ENCODE measurements around the gene FOXB2.

The FOXB2 gene

DNA sequence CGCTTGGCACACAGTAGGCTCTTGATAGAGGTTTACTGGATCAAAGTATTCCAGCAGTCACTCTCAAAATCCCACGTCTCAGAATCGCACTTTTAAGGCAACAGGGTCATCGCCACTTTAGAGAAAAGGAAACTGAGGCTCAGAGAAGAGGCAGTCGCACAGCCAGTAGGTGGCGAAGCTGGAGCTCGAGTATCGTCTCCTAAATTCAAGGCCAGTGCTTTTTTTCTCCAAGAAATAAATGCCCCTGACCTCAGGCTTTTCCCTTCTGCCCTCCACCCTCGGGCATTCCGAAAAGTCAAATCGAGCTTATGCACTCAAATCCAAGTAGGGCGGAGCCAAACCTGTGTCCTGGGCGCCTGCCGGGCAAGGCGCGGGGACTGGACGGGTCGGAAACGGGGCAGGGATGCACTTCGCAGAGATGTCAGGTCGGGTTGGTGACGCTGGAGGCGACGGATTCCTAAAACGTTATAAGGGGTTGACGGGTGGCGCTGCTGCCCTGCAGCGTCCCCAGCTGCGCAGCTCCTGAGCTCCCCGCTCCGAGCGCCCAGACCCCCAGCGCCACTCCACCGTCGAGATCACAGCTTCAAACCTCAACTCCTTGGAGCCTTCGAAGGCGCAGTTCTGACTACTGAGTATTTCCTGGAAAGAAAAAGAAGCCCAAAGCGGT, 4.7 kb upstream of the FOXB2 start:
- Histone ChIP-seq H3K4me2 (ENCODE audit: low read length) (no peak overlapping the region), H3K27ac (no peak overlapping the region), H3K4me1 (no peaks in the 10 kb centered on the region), H3K27me3 (ENCODE audit: control insufficient read depth, insufficient read depth, low read length) (peaks cover 31% of the 10 kb centered on the region), H3K79me2 (no peaks in the 10 kb centered on the region), H3K9ac (no peak overlapping the region), H3K4me3 (ENCODE audit: low read depth, low read length) (no peak overlapping the region), H2AFZ (no peak overlapping the region), H3K9me3 (ENCODE audit: control insufficient read depth, low read length) (no peaks in the 10 kb centered on the region), H3K36me3 (ENCODE audit: control insufficient read depth, insufficient read depth, low read length) (no peaks in the 10 kb centered on the region)
- no peak for TF ChIP-seq CTCF (IDR thresholded peaks at IDR 0.05)

- no peak for TF ChIP-seq CTCF (IDR thresholded peaks at IDR 0.05)
- Histone ChIP-seq H3K36me3 (ENCODE audit: control insufficient read depth, insufficient read depth, low read length) (no peaks in the 10 kb centered on the region), H3K27me3 (ENCODE audit: control insufficient read depth, insufficient read depth, low read length) (peaks cover 31% of the 10 kb centered on the region), H3K4me1 (no peaks in the 10 kb centered on the region), H3K9ac (no peak overlapping the region), H3K27ac (no peak overlapping the region), H3K79me2 (no peaks in the 10 kb centered on the region), H2AFZ (no peak overlapping the region), H3K4me3 (ENCODE audit: low read depth, low read length) (no peak overlapping the region), H3K4me2 (ENCODE audit: low read length) (no peak overlapping the region), H3K9me3 (ENCODE audit: control insufficient read depth, low read length) (no peaks in the 10 kb centered on the region)
Measured at GRCh38 chr9:77015327-77016048, 4.0 kb upstream of the FOXB2 start.

DNA sequence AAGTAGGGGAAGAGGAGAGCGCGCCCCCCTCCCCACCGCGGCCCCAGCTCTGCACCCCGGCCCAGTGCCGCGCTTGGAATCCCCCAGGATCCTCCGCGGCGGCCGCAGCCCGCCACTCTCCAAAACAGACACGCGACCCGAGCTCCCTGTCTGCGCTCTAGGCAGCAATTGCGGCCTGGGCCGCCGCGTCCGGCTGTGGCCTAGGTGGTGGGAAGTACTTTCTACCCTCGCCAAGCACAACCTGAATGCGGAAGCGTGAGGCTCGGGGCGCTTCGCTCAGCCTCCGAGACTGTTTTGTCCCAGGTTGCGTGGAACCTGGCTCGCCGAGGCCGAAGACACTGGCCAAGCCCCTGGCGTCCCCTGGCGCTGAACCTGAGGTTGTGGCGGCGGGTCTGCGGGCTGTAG, 3.3 kb upstream of the FOXB2 start:
- Histone ChIP-seq H3K4me1 (no peaks in the 10 kb centered on the region), H3K9me3 (ENCODE audit: control insufficient read depth, low read length) (no peaks in the 10 kb centered on the region), H3K4me2 (ENCODE audit: low read length) (no peak overlapping the region), H3K4me3 (ENCODE audit: low read depth, low read length) (no peak overlapping the region), H3K79me2 (no peaks in the 10 kb centered on the region), H3K27me3 (ENCODE audit: control insufficient read depth, insufficient read depth, low read length) (peaks cover 31% of the 10 kb centered on the region), H2AFZ (no peak overlapping the region), H3K36me3 (ENCODE audit: control insufficient read depth, insufficient read depth, low read length) (no peaks in the 10 kb centered on the region), H3K9ac (no peak overlapping the region), H3K27ac (no peak overlapping the region)
- TF ChIP-seq CTCF (IDR thresholded peaks at IDR 0.05): no peak

DNA sequence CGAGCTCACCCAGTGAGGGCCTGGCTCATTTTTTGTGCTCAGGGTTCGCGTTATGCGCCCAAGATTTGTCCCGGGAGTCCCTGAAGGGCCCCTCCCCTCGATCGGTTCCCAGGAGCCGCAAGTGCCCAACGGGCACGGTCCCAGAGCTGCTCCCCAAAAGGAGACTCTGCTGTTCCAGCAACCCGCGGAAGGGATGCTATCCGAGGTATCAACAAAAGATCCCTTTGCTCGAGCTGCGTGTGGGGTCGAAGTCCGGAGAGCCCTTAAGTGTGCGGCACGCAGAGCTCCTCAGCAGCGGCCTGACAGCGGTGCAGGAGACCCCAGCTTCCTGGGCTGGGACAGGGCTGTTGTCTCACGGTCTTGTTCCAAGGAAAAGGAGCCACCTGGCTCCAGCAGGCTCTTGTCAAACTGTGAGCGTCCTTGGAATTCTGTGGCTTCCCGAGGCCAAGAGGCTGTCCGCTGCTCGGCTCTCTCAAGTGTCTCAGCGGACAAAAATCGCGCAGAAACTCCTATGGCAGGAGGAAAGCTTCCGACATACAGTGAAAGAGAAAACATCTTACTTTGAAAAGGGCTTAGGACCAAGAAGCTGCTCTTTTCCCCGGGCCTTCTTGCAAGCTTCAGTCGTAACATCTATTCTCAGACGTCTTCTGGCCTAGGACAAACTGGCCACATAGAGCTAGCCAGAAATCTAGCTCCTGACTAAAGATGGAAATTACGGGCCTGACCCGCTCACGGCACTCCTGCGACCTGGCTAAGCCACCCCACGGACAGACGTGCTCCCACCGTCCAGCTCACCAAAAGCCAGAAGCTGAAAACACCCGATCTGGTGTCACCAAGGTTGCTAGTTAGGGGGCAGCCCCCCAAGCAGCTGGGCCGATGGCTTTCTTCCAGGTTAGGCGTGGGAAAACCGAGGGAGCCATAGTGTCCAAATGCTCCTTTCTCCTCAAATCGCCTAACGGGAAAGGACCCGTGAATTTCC, 2.6 kb upstream of the FOXB2 start:
- no peak overlapping the region for H2AFZ ChIP-seq
- H3K79me2 ChIP-seq: no peaks in the 10 kb centered on the region
- H3K4me2 ChIP-seq (ENCODE audit: low read length): no peak overlapping the region
- no peaks in the 10 kb centered on the region for H3K9me3 ChIP-seq (ENCODE audit: control insufficient read depth, low read length)
- TF ChIP-seq CTCF (IDR thresholded peaks at IDR 0.05): no peak
- no peaks in the 10 kb centered on the region for H3K4me1 ChIP-seq
- H3K4me3 ChIP-seq (ENCODE audit: low read depth, low read length): no peak overlapping the region
- peaks cover 31% of the 10 kb centered on the region for H3K27me3 ChIP-seq (ENCODE audit: control insufficient read depth, insufficient read depth, low read length)
- H3K9ac ChIP-seq: no peak overlapping the region
- H3K27ac ChIP-seq: no peak overlapping the region
- no peaks in the 10 kb centered on the region for H3K36me3 ChIP-seq (ENCODE audit: control insufficient read depth, insufficient read depth, low read length)

All from parathyroid adenoma (tissue), 2 donors.